NCI-H187 (cell line): ENCODE results near the gene GCK.
"Not testable (repeated sequence)": the region's sequence is repeated elsewhere in the genome, so short reads cannot be mapped to it uniquely, and the experiment has no call there.

Experiments used
- DNase-seq, 2 experiments: peaks; one replicate each; lab custom pipeline; 2025; lab: John Stamatoyannopoulos, UW

The GCK gene

GRCh38 chr7:44141221-44141850 lies 47.9 kb downstream of the GCK start, which contains the start of gene MYL7:
TSS of gene MYL7 (minus strand) at chr7:44141332. CDS start at chr7:44141305, 27 bp downstream.
- no peak for DNase-seq

- no peak for DNase-seq
Measured at GRCh38 chr7:44140341-44140740, 48.9 kb downstream of the GCK start.

DNA sequence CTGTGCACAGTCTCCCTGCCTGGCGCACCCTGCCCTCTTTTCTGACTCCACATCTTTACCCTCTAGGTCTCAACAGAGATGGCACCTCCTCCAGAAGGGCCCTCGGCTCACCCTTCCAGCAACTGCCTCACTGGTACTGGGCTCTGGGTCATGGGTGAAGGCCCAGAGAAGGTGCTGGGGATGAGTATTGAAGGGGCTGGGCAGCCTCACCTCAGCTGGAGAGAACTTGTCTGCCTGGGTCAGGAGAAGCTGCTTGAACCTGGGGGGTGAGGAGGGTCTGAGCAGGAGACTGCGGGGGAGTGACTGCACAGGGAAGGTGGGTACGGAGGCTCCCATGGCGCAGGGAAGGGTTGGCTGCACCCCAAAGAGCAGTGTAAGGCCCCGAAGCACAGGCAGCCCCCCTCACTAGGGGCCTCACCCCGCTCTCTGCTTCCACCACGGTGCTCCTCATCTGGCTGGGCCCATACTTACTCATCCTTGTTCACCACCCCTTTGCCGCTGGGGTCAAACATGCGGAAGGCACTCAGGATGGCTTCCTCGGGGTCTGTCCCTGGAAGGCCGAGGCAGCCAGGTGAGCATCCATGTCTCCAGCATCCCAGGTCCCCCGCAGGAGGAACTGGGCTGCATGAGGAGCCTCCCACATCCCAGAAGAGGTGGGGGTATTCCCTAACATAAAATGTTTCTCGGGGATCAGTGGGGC lies 49.8 kb downstream of the GCK start:
- no peak for DNase-seq

DNA sequence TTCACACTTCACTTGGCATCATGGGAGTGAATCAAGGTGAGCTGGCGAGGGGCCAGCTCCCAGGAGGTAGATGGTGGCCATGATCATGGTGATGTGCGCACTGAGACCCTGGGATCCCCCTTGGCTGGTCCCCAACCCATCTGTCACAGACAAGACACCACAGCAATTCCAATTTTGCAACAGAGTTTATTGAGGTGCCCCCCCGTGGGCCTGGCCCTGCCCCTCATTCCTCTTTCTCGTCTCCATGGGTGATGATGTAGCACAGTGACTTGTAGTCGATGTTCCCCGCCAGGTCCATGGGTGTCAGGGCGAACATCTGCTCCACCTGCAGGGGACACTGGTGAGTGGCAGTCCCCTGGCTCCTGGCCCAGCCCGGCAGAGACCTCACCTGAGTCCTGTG lies 50.5 kb downstream of the GCK start:
- no peak for DNase-seq

GRCh38 chr7:44136731-44137130 lies 52.5 kb downstream of the GCK start:
- no peak for DNase-seq

DNA sequence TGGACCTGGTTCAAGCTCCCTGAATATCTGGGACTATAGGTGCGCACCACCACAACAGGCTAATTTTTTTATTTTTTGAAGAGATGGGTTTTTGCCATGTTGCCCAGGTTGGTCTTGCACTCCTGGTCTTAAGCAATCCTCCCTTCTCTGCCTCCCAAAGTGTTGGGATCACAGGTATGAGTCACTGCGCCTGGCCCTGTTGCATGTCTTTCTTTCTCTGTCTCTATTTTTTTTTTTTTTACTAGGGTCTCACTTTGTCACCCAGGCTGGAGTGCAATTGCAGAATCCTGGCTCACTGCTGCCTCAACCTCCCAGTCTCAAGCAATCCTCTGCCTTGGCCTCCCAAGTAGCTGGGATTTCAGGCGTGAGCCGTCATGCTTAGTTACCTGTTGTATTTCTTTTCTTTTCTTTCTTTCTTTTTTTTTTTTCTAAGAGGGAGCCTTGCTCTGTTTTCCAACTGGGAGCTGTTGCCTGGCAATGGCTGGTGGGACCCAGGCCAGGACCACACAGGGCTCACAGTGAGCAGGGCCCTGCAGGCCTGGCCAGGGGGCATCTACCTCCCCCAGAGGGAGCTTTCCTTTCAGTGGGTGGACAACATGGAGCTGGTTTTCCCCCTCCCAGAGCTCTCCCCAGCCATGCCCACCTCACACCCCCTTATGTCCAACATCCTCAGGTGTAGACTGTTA lies 54.2 kb downstream of the GCK start:
- no peak for DNase-seq

- DNase-seq = no peak
Measured at GRCh38 chr7:44133295-44133694, 55.9 kb downstream of the GCK start.

DNA sequence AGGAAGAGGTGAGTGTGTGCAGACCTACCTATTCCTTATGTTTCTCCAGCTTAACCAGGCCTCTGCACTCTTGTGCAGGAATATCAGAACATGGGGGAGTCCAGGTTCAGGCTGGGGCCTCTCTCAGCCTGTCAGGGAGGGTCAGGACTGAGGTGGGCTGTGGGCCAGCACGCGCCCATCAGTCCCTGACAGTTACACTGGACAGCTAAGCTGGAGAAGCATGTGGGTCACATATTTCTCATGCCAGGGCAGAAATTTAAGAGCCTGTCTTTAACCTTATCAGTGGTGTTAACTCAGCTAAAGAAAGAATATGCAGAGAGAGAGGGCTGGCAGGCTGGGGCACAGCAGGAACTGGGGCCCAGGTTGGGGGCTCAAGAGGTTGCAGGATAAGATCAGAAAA lies 57.2 kb downstream of the GCK start:
- DNase-seq = no peak

- DNase-seq = no peak
Measured at GRCh38 chr7:44131173-44132029, 57.8 kb downstream of the GCK start.

DNA sequence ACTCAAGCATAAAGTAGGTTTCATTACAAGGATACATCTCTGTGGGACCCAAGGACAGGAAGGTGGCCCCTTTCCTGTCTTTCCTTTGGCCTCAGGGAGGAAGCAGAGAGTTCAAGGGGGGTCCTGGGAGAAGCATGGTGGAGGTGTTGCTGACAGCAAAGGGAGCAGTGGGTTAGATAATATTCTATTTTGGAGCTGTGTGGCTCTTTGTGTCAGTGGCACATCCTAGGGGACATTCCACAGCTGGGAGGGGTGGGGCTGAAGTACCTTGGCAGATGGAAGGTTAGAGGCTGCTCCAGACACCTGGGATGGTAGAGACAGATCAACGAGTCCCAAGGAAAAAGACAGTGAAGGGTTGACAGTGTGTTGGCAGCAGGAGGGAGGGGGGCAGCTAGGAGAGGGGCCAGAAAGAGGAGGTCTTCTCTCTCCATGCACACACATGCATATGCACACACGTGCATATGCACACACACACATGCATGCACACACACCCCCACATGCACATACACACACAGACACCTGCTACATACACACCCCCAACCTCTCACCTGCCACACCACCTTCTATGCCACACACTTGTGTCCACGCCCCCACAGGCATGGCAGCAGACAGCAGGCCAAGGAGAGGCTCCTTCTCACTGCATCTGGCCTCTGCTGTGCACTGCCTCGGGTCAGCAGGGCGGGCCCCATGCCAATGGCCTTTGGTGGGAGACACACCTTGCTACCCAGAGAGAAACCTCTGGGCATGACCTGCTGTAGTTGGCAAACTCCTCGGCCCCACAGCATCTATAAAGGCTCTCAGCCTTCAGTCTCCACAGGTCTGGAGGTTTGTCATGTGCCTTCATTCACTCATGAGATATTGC lies 60.3 kb downstream of the GCK start:
- DNase-seq = no peak

DNA sequence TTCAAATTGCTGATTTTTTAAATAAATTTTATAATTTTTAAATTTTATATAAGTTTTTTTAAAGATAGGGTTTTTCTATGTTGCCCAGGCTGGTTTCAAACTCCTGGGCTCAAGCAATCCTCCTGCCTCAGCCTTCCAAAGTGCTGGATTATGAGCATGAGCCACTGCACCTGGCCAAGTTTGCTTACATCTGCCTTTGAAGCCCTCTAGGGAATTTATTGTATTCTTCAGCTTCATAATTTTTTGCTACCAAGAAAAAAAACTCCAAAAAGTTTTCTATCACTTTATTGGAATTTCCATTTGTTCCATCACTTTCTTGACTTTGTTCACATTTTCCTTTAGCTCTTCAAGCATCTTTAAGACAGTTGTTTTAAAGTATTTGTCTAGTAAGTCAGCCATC lies 62.1 kb downstream of the GCK start:
- no peak for DNase-seq

DNA sequence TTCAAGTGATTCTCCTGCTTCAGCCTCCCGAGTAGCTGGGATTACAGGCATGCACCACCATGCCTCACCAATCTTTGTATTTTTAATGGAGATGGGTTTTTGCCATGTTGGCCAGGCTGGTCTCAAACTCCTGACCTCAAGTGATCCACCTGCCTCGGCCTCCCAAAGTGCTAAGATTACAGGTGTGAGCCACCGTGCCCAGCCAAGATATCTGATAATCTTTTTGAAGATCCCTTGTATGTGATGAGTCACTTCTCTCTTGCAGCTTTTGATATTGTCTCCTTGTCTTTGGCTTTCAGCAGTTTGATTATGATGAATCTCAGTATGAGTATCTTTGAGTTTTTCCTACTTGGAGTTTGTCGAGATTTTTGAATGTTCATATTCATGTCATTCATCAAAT lies 62.7 kb downstream of the GCK start:
- DNase-seq = not testable (repeated sequence)

GRCh38 chr7:44124822-44125202 lies 64.4 kb downstream of the GCK start:
- no peak for DNase-seq

DNA sequence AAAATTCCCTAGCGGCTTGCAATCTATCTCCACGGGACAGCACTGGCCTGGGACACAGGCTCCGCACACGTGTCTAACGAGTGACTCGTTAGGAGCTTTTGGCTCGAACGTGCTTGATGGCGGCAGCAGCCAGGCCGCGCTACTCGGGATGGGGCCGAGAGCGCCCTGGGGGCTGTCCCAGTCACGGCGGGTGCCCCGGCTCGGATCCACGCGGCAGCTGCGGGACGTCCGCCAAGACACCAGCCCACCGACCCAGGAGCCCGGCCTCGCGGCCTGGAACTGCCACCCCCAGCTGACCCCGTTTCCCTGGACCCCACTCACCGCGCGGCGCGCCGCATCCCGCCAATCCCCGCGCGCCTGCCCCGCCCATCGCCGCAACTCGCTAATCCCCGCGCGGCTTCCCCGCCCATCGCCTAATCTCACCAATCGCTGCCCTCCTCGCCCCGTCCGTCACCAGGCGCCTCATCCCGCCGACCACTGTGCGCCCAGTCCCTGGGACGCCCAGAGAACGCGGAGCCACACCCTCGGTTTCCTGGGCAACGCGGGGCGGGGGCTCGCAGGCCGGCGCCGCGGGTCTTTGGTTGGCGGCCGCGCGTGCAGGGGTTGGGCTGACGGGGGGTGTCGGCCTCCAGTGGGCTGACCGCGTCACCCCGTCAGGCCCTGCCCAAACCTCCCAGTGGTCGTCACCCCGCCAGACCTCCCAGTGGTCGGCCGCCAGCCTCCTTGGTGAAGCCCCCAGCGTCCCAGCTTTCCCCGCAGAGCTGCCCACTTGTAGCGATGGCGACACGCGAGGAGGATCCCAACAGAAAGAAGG lies 65.8 kb downstream of the GCK start, which contains the start of gene POLD2:
Gene POLD2 (minus strand): TSS at position 359 of the 814 bp plus-strand sequence. CDS start 1,495 bp downstream, outside the sequence.
- peak; percentile 77 to 96 for DNase-seq

DNA sequence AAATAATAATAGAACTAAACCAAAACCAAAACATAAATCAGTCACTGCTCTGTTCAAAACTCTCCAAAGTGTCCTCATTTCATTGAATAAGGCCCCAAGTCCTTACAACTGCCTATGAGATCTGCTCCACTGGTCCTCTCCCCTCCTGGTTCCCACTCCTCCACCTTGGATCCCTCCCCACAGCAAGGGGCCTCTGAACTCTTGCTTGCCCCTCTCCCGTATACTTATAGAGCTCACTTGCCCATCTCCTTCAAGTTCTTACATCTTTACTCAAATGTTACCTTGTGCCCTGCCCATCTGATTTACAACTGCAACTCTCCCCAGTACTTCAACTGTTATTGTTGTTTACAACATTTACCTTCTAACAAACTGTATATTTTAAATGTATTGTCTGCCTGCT lies 66.7 kb downstream of the GCK start:
- DNase-seq = no peak

GRCh38 chr7:44121761-44122420 lies 67.3 kb downstream of the GCK start:
- DNase-seq = no peak

DNA sequence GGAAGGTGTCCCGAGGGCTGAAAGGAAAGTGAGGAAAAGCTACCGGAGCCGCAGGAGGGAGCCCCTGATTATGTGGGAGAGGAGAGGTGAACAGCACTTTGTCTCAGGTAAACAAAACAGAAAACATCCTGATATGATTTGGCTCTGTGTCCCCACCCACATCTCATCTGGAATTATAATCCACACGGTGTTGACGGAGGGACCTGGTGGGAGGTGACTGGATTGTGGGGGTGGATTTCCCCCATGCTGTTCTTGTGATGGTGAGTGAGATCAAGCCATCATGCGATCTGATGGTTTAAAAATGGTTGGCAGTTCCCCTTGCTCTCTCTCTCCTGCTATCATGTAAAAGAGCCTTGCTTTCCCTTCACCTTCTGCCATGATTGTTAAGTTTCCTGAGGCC lies 68.8 kb downstream of the GCK start:
- DNase-seq = no peak

DNA sequence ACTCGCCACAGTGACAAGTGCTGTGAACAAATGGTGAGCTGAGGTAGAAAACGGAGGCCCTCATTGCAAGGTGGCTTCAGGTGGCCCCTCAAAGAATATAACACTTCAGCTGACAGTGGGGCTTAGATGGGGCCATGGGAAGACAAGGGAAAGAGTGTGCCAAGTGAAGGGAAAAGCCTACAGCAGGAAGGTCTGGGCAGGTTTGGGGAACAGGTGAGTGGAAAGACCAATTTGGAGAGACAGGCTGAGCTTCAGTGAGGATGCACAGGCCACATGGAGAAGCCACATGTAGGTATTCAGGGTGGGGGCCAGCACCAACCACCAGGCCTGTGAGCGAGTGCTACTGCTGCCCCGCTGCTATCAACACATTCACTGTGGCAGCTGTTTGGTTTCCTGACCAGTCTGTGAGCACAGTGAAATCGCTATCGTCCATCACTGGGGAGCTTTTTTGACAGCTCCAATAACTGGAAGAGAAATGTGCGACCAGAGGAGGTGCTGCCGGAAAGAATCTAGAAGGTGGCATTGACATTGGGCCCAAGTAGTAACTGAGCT lies 69.3 kb downstream of the GCK start:
- no peak for DNase-seq

- DNase-seq = no peak
Measured at GRCh38 chr7:44117801-44118429, 71.3 kb downstream of the GCK start.
